Common myeloid progenitor, CD34-positive (primary cell): ENCODE data around the gene GRAMD1B.
A peak's percentile ranks its signal among the peaks of the same experiment; 100 is the strongest.

Experiments
- CTCF ChIA-PET: fragments of 350-600 bp; sonication (Branson Sonifier 250); formaldehyde crosslinking; loops from one replicate; lab custom pipeline; 2021; ENCODE audit warnings: antibody characterized with exemption; lab: Charles Lee
- POLR2A ChIA-PET: fragments of 350-600 bp; sonication (Branson Sonifier 250); formaldehyde crosslinking; loops from one replicate; lab custom pipeline; 2021; ENCODE audit warnings: antibody characterized with exemption; lab: Charles Lee
- DNase-seq, 3 donors: peaks; one replicate each; pipeline versions ENCODE4 v3.0.0 to v3.0.0-alpha.2; 2013
- H3K27ac ChIP-seq, 2 experiments: 1 replicate in 1 of 2; 2 replicates in 1 of 2; pipeline ENCODE4 v1.7.0; 2013; ENCODE audit warnings: inconsistent platforms in 2 of 2, low read length in 2 of 2, mild to moderate bottlenecking in 2 of 2, low read depth in 1 of 2, moderate library complexity in 1 of 2; ENCODE audit not compliant: severe bottlenecking in 2 of 2, insufficient read depth in 1 of 2, poor library complexity in 1 of 2
- H3K27me3 ChIP-seq, 5 experiments: replicated peaks in 2 of 5; 1 replicate in 3 of 5; 2 replicates in 2 of 5; pipeline versions ENCODE4 v1.6.1 to v1.7.0; 2013; ENCODE audit warnings: low read length in 4 of 5, mild to moderate bottlenecking in 2 of 5, moderate library complexity in 2 of 5, inconsistent platforms in 1 of 5; ENCODE audit not compliant: insufficient read depth in 5 of 5, control insufficient read depth in 4 of 5
- H3K36me3 ChIP-seq, 4 experiments: 1 replicate in 2 of 4; 2 replicates in 2 of 4; pipeline versions ENCODE4 v1.6.1 to v1.7.0; 2013; ENCODE audit warnings: low read length in 3 of 4, control low read depth in 1 of 4, mild to moderate bottlenecking in 1 of 4; ENCODE audit not compliant: control insufficient read depth in 4 of 4, insufficient read depth in 4 of 4
- H3K4me1 ChIP-seq, 4 experiments: 1 replicate in 3 of 4; 2 replicates in 1 of 4; pipeline versions ENCODE4 v1.6.1 to v1.7.1; 2013; ENCODE audit warnings: low read length in 3 of 4, mild to moderate bottlenecking in 3 of 4, control low read depth in 1 of 4, inconsistent platforms in 1 of 4, moderate library complexity in 1 of 4; ENCODE audit not compliant: control insufficient read depth in 4 of 4, insufficient read depth in 4 of 4; ENCODE audit errors: control extremely low read depth in 1 of 4
- H3K4me3 ChIP-seq, 7 experiments: 1 replicate in 4 of 7; 2 replicates in 3 of 7; pipeline versions ENCODE4 v1.5.1 to v1.7.0; 2013; ENCODE audit warnings: mild to moderate bottlenecking in 7 of 7, low read length in 6 of 7, moderate library complexity in 6 of 7, inconsistent platforms in 2 of 7, low read depth in 2 of 7, control low read depth in 1 of 7; ENCODE audit not compliant: insufficient read depth in 4 of 7, control insufficient read depth in 1 of 7; ENCODE audit errors: extremely low read depth in 1 of 7
- H3K9me3 ChIP-seq, 5 experiments: 1 replicate in 4 of 5; 2 replicates in 1 of 5; pipeline versions ENCODE4 v1.6.1 to v1.7.1; 2013; ENCODE audit warnings: low read length in 4 of 5, mild to moderate bottlenecking in 2 of 5, inconsistent platforms in 1 of 5, low read depth in 1 of 5, moderate library complexity in 1 of 5; ENCODE audit not compliant: control insufficient read depth in 4 of 5, insufficient read depth in 2 of 5; ENCODE audit errors: control extremely low read depth in 1 of 5
- WGBS: methylation state at CpG from one replicate; pipeline ENCODE4 v1.1.5; 2013; ENCODE audit not compliant: insufficient coverage; 5-methylcytosine and 5-hydroxymethylcytosine counted together

The GRAMD1B gene

GRCh38 chr11:123645286-123645975, 215.4 kb downstream of the GRAMD1B start:
- peaks cover 6 to 37% (median 11%) of the 10 kb centered on the region in 5 experiments for H3K27me3 ChIP-seq
- DNase-seq = no peak
- no peak overlapping the region for H3K4me3 ChIP-seq
- no peaks in the 10 kb centered on the region for H3K36me3 ChIP-seq
- ChIA-PET POLR2A (no interaction called here), CTCF (interaction anchor here (1.5 to 3.3 kb wide), 4 partner anchors 8 to 66 kb away, joined by 4 to 30 read pairs (median 5); partner anchors contain the start of gene SCN3B)
- no peak overlapping the region for H3K27ac ChIP-seq
- 93% methylated on average over 11 of the region's 12 CpGs for WGBS
- H3K9me3 ChIP-seq = no peaks in the 10 kb centered on the region
- peaks cover 0 to 4% (median 2%) of the 10 kb centered on the region in 4 experiments for H3K4me1 ChIP-seq

DNA sequence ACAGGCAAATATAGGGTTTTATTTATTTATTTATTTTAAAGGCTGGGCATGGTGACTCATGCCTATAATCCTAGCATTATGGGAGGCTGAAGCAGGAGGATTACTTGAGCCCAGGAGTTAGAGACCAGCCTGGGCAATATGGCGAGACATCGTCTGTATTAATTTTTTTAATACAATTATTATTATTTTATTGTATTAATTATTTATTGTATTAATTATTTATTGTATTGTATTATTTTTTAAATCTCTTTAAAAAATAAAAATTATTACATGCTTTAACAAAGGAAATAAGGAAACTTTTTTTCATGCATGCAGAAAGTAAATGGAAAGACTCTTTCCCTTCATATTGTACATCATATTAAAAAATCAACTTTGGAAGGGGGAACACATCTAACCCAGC, 220.8 kb downstream of the GRAMD1B start:
- Histone ChIP-seq H3K4me3 (no peak overlapping the region), H3K27me3 (peaks cover 14 to 79% (median 38%) of the 10 kb centered on the region in 5 experiments), H3K27ac (no peak overlapping the region), H3K4me1 (peaks cover 3 to 15% (median 13%) of the 10 kb centered on the region in 4 experiments), H3K36me3 (no peaks in the 10 kb centered on the region), H3K9me3 (no peaks in the 10 kb centered on the region)
- DNase-seq = no peak
- no CpG with 5 or more reads among the region's 2 CpGs for WGBS
- ChIA-PET CTCF (interaction anchor here (0.8 kb wide), 1 partner anchor 60 kb away, joined by 3 read pairs; no protein-coding TSS in a partner anchor), POLR2A (no interaction called here)

DNA sequence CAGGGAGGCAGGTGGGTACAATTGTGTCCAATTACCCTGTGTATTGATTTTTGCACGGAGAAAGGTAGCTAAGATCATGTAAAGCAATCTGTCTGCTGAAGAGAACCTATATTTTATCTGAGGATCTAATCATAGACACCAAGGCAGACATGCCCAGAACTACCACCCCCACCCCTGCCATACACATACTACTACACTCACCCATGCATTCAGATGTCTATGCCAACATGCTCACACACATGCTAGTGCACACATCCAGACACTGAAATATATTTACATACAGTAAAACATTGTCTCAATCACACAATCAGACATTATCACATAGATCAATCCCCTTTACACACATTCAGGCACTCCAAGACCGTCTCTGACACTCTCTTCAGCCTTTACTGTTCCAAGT, 222.5 kb downstream of the GRAMD1B start:
- Histone ChIP-seq H3K9me3 (peaks cover 0 to 2% (median 0%) of the 10 kb centered on the region in 5 experiments), H3K4me1 (peaks cover 3 to 15% (median 13%) of the 10 kb centered on the region in 4 experiments), H3K4me3 (no peak overlapping the region), H3K27ac (no peak overlapping the region), H3K36me3 (no peaks in the 10 kb centered on the region), H3K27me3 (peaks cover 14 to 67% (median 38%) of the 10 kb centered on the region in 5 experiments)
- DNase-seq = no peak
- CTCF ChIA-PET = interaction anchor here (0.9 to 3.1 kb wide), 5 partner anchors 9 to 58 kb away, joined by 3 to 19 read pairs (median 5); no protein-coding TSS in a partner anchor
- WGBS = 69% methylated on average over 2 of the region's 2 CpGs
- POLR2A ChIA-PET = no interaction called here

DNA sequence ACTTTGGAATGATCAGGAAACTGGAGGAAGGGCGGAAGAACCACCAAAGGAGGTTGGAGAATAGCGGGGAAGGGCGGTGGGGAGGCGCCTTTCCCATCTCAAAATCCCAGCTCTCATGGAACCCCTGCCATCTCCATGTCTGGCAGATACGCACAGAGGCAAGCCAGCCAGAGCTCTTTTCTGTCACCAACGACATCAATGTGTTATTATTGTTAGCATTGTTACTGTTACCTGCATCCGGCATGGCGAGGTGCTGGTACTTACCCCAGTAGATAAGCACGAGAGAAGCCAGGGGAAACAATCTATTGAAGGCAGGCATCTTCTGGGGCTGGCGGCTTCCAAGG, 223.4 kb downstream of the GRAMD1B start:
- Histone ChIP-seq H3K27me3 (peaks cover 14 to 64% (median 33%) of the 10 kb centered on the region in 5 experiments), H3K27ac (no peak overlapping the region), H3K4me3 (peak overlapping the region in 3 of 7 experiments; percentile 69 to 80 (median 75)), H3K4me1 (peaks cover 3 to 15% (median 13%) of the 10 kb centered on the region in 4 experiments), H3K9me3 (peaks cover 0 to 2% (median 0%) of the 10 kb centered on the region in 5 experiments), H3K36me3 (no peaks in the 10 kb centered on the region)
- CTCF ChIA-PET = interaction anchor here (1.2 to 3.1 kb wide), 4 partner anchors 9 to 55 kb away, joined by 3 to 19 read pairs (median 6); no protein-coding TSS in a partner anchor
- WGBS = 11% methylated on average over 6 of the region's 10 CpGs
- DNase-seq = peak in 2 of 3 donors; percentile 25 to 41
- POLR2A ChIA-PET = no interaction called here

DNA sequence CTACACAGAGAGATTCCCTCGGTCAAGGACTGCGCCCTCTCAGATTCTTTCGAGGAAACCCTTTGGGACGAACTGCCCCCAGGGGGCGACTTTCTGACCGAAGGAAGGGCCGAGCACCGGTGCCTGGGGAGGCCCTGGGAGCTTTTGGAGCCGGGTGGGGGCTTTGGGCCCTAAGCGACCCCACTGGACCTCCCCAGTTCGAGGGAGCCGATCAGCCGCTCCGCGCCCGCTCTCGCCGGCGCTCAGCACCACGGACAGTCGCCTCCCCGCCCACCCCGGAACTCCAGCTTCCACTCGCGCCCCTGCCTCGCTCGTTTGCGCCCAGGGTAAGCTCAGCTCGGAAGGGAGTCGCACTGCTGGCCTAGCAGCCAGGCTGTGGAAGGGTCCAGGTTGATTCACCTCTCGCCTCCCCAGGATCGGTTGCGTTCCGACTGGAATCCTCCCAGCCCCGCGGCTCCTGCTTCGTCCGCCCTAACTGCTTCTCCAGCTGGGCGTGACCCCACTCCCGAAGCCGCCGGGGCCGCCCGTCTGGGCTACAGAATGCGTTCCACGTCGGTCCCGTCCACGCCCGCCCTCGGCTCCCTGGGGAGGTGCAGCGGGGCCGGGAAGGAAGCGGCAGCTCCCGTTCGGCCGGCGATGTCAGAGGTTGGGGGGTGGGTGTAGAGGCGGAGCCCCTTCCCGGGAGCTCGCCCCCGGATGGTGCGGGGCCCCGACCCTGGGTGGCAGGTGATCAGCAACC, 223.9 kb downstream of the GRAMD1B start:
- peak in 2 of 3 donors; percentile 50 to 65 for DNase-seq
- ChIA-PET POLR2A (no interaction called here), CTCF (interaction anchor here (1.2 to 3.1 kb wide), 6 partner anchors 9 to 57 kb away, joined by 3 to 19 read pairs (median 4); no protein-coding TSS in a partner anchor)
- H3K9me3 ChIP-seq = peaks cover 0 to 2% (median 0%) of the 10 kb centered on the region in 5 experiments
- peaks cover 10 to 64% (median 30%) of the 10 kb centered on the region in 5 experiments for H3K27me3 ChIP-seq
- no peak overlapping the region for H3K27ac ChIP-seq
- no peaks in the 10 kb centered on the region for H3K36me3 ChIP-seq
- peak overlapping the region; percentile 13 to 80 (median 66) for H3K4me3 ChIP-seq
- WGBS = 1% methylated on average over 55 of the region's 64 CpGs
- H3K4me1 ChIP-seq = peaks cover 3 to 15% (median 13%) of the 10 kb centered on the region in 4 experiments

GRCh38 chr11:123654566-123655081, 224.6 kb downstream of the GRAMD1B start, which contains the start of gene SCN3B:
Gene SCN3B (minus strand): TSS chr11:123654624. CDS start chr11:123653801, 823 bp downstream.
- ChIA-PET CTCF (interaction anchor here (1.0 to 3.1 kb wide), 7 partner anchors 10 to 57 kb away, joined by 3 to 19 read pairs (median 4); no protein-coding TSS in a partner anchor), POLR2A (no interaction called here)
- H3K36me3 ChIP-seq = no peaks in the 10 kb centered on the region
- 0% methylated on average over 26 of the region's 44 CpGs for WGBS
- no peak within 1 kb of the TSS for H3K27ac ChIP-seq
- H3K4me3 ChIP-seq = peak within 1 kb of the TSS; percentile 23 to 80 (median 66)
- H3K9me3 ChIP-seq = peaks cover 0 to 2% (median 0%) of the 10 kb centered on the region in 5 experiments
- H3K27me3 ChIP-seq = peaks cover 8 to 60% (median 30%) of the 10 kb centered on the region in 5 experiments
- peak in 2 of 3 donors; percentile 26 to 50 for DNase-seq
- H3K4me1 ChIP-seq = peaks cover 3 to 15% (median 14%) of the 10 kb centered on the region in 4 experiments
